Effector memory CD8-positive, alpha-beta T cell (primary cell): ENCODE measurements around the gene MYL10.
"Not testable (repeated sequence)": the region's sequence is repeated elsewhere in the genome, so short reads cannot be mapped to it uniquely, and the experiment has no call there.

Experiments
- ATAC-seq: fragments of 150-1000 bp; cut with Tn5 transposase; replicated peaks from 2 replicates; pipeline ENCODE4 v1.10.0; 2021; ENCODE audit warnings: mild to moderate bottlenecking, moderate library complexity
- DNase-seq, 3 experiments: peaks; one replicate each; pipeline ENCODE4 v3.0.0; 2021
- H3K27ac Mint-ChIP-seq, 2 donors: one replicate each; pipeline ENCODE4 v1.8.0; 2022; ENCODE audit warnings: mild to moderate bottlenecking in 2 of 2, mixed read lengths in 2 of 2, moderate library complexity in 2 of 2
- H3K27me3 Mint-ChIP-seq, 2 donors: one replicate each; pipeline ENCODE4 v1.8.0; 2022; ENCODE audit warnings: mixed read lengths in 2 of 2
- H3K36me3 Mint-ChIP-seq: one replicate; pipeline ENCODE4 v1.8.0; 2022; ENCODE audit warnings: mild to moderate bottlenecking, moderate library complexity, mixed read lengths; ENCODE audit not compliant: insufficient read depth
- H3K4me1 Mint-ChIP-seq, 2 donors: one replicate each; pipeline ENCODE4 v1.8.0; 2022; ENCODE audit warnings: low read depth in 2 of 2, mixed read lengths in 2 of 2
- H3K4me3 Mint-ChIP-seq, 2 donors: one replicate each; pipeline ENCODE4 v1.8.0; 2022; ENCODE audit warnings: mild to moderate bottlenecking in 2 of 2, mixed read lengths in 2 of 2, moderate library complexity in 2 of 2
- H3K9me3 Mint-ChIP-seq, 2 donors: one replicate each; pipeline ENCODE4 v1.8.0; 2022; ENCODE audit warnings: mixed read lengths in 2 of 2

MYL10 gene

GRCh38 chr7:101667399-101667798 is 38.3 kb upstream of the MYL10 start:
- no peak for DNase-seq
- no peak for ATAC-seq
- Mint-ChIP-seq H3K36me3 (no peaks in the 10 kb centered on the region), H3K4me3 (no peak overlapping the region), H3K27me3 (peaks cover 21 to 47% of the 10 kb centered on the region in 2 donors), H3K9me3 (no peaks in the 10 kb centered on the region), H3K27ac (no peak overlapping the region), H3K4me1 (no peaks in the 10 kb centered on the region)

GRCh38 chr7:101666741-101667140 is 37.6 kb upstream of the MYL10 start:
- Mint-ChIP-seq H3K27ac (no peak overlapping the region), H3K4me1 (no peaks in the 10 kb centered on the region), H3K4me3 (no peak overlapping the region), H3K9me3 (no peaks in the 10 kb centered on the region), H3K36me3 (no peaks in the 10 kb centered on the region), H3K27me3 (peaks cover 21 to 47% of the 10 kb centered on the region in 2 donors)
- no peak for ATAC-seq
- DNase-seq, result no peak

- Mint-ChIP-seq H3K9me3 (no peaks in the 10 kb centered on the region), H3K4me1 (no peaks in the 10 kb centered on the region), H3K4me3 (no peak overlapping the region), H3K27ac (no peak overlapping the region), H3K27me3 (peaks cover 21 to 47% of the 10 kb centered on the region in 2 donors), H3K36me3 (no peaks in the 10 kb centered on the region)
- DNase-seq (no peak), ATAC-seq (no peak)
Measured at GRCh38 chr7:101666293-101666692, 37.2 kb upstream of the MYL10 start.

- Mint-ChIP-seq H3K4me1 (no peaks in the 10 kb centered on the region), H3K27ac (no peak overlapping the region), H3K27me3 (peaks cover 32 to 61% of the 10 kb centered on the region in 2 donors), H3K36me3 (no peaks in the 10 kb centered on the region), H3K9me3 (no peaks in the 10 kb centered on the region), H3K4me3 (no peak overlapping the region)
- DNase-seq (no peak), ATAC-seq (no peak)
Measured at GRCh38 chr7:101664893-101665471, 35.9 kb upstream of the MYL10 start.

- no peaks in the 10 kb centered on the region for H3K4me1 Mint-ChIP-seq
- no peaks in the 10 kb centered on the region for H3K36me3 Mint-ChIP-seq
- no peak overlapping the region for H3K27ac Mint-ChIP-seq
- H3K4me3 Mint-ChIP-seq, result no peak overlapping the region
- no peak for ATAC-seq
- H3K27me3 Mint-ChIP-seq, result peaks cover 32 to 61% of the 10 kb centered on the region in 2 donors
- H3K9me3 Mint-ChIP-seq, result no peaks in the 10 kb centered on the region
- no peak for DNase-seq
Measured at GRCh38 chr7:101664436-101664835, 35.3 kb upstream of the MYL10 start.

- H3K4me3 Mint-ChIP-seq, result no peak overlapping the region
- no peaks in the 10 kb centered on the region for H3K9me3 Mint-ChIP-seq
- no peaks in the 10 kb centered on the region for H3K36me3 Mint-ChIP-seq
- DNase-seq (no peak), ATAC-seq (no peak)
- H3K27ac Mint-ChIP-seq, result no peak overlapping the region
- H3K27me3 Mint-ChIP-seq, result peaks cover 37 to 65% of the 10 kb centered on the region in 2 donors
- H3K4me1 Mint-ChIP-seq, result no peaks in the 10 kb centered on the region
Measured at GRCh38 chr7:101663747-101664146, 34.7 kb upstream of the MYL10 start.

- no peak overlapping the region for H3K27ac Mint-ChIP-seq
- H3K4me3 Mint-ChIP-seq, result no peak overlapping the region
- no peaks in the 10 kb centered on the region for H3K4me1 Mint-ChIP-seq
- no peaks in the 10 kb centered on the region for H3K36me3 Mint-ChIP-seq
- no peak for ATAC-seq
- H3K9me3 Mint-ChIP-seq, result no peaks in the 10 kb centered on the region
- DNase-seq, result no peak
- H3K27me3 Mint-ChIP-seq, result peaks cover 33 to 60% of the 10 kb centered on the region in 2 donors
Measured at GRCh38 chr7:101662447-101662998, 33.4 kb upstream of the MYL10 start.

GRCh38 chr7:101659706-101660105 is 30.6 kb upstream of the MYL10 start:
- no peaks in the 10 kb centered on the region for H3K9me3 Mint-ChIP-seq
- no peak for ATAC-seq
- H3K36me3 Mint-ChIP-seq, result no peaks in the 10 kb centered on the region
- H3K4me3 Mint-ChIP-seq, result no peak overlapping the region
- no peak overlapping the region for H3K27ac Mint-ChIP-seq
- H3K4me1 Mint-ChIP-seq, result no peaks in the 10 kb centered on the region
- peaks cover 31 to 52% of the 10 kb centered on the region in 2 donors for H3K27me3 Mint-ChIP-seq
- no peak for DNase-seq

- Mint-ChIP-seq H3K36me3 (no peaks in the 10 kb centered on the region), H3K27ac (no peak overlapping the region), H3K4me3 (no peak overlapping the region), H3K4me1 (no peaks in the 10 kb centered on the region), H3K27me3 (peaks cover 33 to 46% of the 10 kb centered on the region in 2 donors), H3K9me3 (no peaks in the 10 kb centered on the region)
- no peak for DNase-seq
- ATAC-seq, result no peak
Measured at GRCh38 chr7:101657171-101657570, 28.1 kb upstream of the MYL10 start.

GRCh38 chr7:101651112-101651511 is 22.0 kb upstream of the MYL10 start:
- Mint-ChIP-seq H3K4me3 (no peak overlapping the region), H3K36me3 (peaks cover 3% of the 10 kb centered on the region), H3K4me1 (peaks cover 0 to 3% of the 10 kb centered on the region in 2 donors), H3K9me3 (no peaks in the 10 kb centered on the region), H3K27ac (no peak overlapping the region), H3K27me3 (peaks cover 21 to 45% of the 10 kb centered on the region in 2 donors)
- ATAC-seq (no peak), DNase-seq (no peak)

GRCh38 chr7:101650579-101651081 is 21.5 kb upstream of the MYL10 start:
- Mint-ChIP-seq H3K27me3 (peaks cover 21 to 48% of the 10 kb centered on the region in 2 donors), H3K4me3 (no peak overlapping the region), H3K9me3 (no peaks in the 10 kb centered on the region), H3K36me3 (peaks cover 3% of the 10 kb centered on the region), H3K27ac (no peak overlapping the region), H3K4me1 (peaks cover 0 to 3% of the 10 kb centered on the region in 2 donors)
- no peak for ATAC-seq
- DNase-seq, result no peak

GRCh38 chr7:101647876-101648275 is 18.8 kb upstream of the MYL10 start:
- not testable (repeated sequence) for H3K9me3 Mint-ChIP-seq, H3K4me1 Mint-ChIP-seq, DNase-seq, ATAC-seq, H3K36me3 Mint-ChIP-seq, H3K27ac Mint-ChIP-seq, H3K4me3 Mint-ChIP-seq
- peaks cover 24 to 64% of the 10 kb centered on the region in 2 donors for H3K27me3 Mint-ChIP-seq

GRCh38 chr7:101645951-101646350 is 16.9 kb upstream of the MYL10 start:
- H3K36me3 Mint-ChIP-seq, result peaks cover 7% of the 10 kb centered on the region
- H3K4me3 Mint-ChIP-seq, result no peak overlapping the region
- H3K9me3 Mint-ChIP-seq, result no peaks in the 10 kb centered on the region
- peaks cover 24 to 62% of the 10 kb centered on the region in 2 donors for H3K27me3 Mint-ChIP-seq
- no peak overlapping the region for H3K27ac Mint-ChIP-seq
- DNase-seq (no peak), ATAC-seq (no peak)
- peaks cover 0 to 3% of the 10 kb centered on the region in 2 donors for H3K4me1 Mint-ChIP-seq

GRCh38 chr7:101644879-101645278 is 15.8 kb upstream of the MYL10 start:
- Mint-ChIP-seq H3K27ac (no peak overlapping the region), H3K36me3 (peaks cover 7% of the 10 kb centered on the region), H3K9me3 (no peaks in the 10 kb centered on the region), H3K4me3 (no peak overlapping the region), H3K4me1 (no peaks in the 10 kb centered on the region), H3K27me3 (peaks cover 16 to 52% of the 10 kb centered on the region in 2 donors)
- DNase-seq, result no peak
- ATAC-seq, result no peak
